ENCODE measurements around the gene IRF2.

The IRF2 gene

GRCh38 chr4:184450743-184451535 lies 23.4 kb downstream of the IRF2 start:
- no peak for DNase-seq (ENCODE audit: low read depth)

DNA sequence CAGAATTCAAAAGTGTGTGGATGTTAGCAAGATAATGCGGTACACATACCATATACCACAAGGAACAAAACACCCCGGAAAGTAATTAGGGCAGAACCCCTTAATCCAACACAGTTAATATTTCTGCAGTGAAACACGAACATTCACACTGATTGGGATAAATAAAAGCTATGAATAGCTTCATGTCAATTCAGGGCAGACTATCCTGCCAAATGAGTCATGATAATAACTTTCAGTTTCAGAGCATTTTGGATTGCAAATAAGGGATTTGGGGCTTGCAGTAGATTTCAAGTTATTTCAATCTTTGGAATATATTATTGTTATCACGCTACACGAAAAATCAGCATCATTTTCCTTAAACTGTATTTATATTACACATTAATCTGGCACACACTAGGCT lies 24.3 kb downstream of the IRF2 start:
- DNase-seq (ENCODE audit: low read depth): no peak

GRCh38 chr4:184448821-184449220 lies 25.5 kb downstream of the IRF2 start:
- DNase-seq (ENCODE audit: low read depth): no peak

DNA sequence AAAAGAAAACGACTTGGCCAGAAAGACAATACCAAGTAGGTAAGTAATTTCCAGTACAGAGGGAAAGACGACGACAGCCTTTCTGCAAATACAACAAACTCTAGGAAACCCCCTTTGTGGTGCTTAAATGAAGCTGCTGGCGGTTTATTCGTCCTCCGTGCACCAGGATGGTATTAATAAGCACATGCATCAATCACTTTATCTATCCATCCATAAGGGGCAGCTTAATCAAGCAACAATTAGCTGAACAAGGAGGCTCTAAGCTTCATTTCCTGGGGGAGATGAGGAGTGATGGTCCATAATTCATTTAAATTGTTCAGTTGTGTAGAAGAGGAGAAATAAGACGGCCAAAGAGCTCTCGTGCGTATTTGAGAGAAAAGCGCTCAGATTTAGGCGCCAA lies 26.2 kb downstream of the IRF2 start:
- no peak for DNase-seq (ENCODE audit: low read depth)

- DNase-seq (ENCODE audit: low read depth): no peak
Measured at GRCh38 chr4:184447664-184448063, 26.7 kb downstream of the IRF2 start.

GRCh38 chr4:184446132-184446658 lies 28.2 kb downstream of the IRF2 start:
- no peak for DNase-seq (ENCODE audit: low read depth)

DNA sequence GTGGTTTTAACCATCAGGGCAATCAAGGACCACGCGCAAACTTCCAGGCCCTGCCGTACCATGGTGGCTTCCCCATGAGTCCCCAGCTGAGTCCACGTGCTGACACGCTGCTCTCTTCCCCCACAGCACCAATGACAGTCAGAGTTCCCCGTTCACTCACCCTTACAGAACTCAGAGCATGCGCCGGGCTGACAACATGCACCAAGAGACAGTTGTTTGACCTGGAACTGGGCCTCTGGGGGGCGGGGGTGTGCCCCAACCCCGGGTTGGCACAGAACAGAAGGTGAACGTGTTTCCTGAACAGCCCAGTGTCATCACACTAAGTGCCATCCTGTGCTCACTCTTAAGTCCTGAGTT lies 29.4 kb downstream of the IRF2 start:
- DNase-seq (ENCODE audit: low read depth): no peak

DNA sequence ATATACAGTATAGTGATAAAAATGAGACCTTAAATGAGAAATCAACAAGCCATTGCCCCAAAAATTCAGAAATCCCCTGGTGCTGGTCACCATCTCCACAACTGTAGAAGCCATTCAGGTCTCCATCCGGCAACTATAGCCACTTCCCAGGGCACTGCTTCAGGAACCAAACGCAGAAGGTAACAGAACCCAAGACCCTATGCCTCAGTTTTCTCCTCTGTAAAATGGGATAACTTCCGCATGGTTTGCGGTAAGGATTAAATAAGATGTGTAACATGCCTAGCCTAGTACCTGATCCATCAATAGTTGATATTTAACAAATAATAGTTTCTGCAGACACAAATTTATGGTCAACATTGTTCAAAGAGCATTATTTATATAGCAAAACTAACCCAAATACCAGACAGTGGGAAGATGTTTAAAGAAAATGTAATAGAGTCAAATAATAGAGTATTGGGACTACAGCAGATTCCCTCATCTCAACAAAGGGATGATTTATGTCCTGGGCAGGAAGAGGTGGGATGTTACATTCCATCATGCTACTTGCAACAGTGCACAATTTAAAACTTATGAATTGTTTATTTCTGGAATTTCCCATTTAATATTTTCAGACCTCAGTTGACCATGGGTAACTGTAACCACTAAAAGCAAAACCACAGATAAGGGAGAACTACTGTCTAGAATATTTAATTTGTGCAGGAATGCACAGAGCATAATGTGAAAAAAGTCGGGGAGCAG lies 30.0 kb downstream of the IRF2 start:
- DNase-seq (ENCODE audit: low read depth): no peak

DNA sequence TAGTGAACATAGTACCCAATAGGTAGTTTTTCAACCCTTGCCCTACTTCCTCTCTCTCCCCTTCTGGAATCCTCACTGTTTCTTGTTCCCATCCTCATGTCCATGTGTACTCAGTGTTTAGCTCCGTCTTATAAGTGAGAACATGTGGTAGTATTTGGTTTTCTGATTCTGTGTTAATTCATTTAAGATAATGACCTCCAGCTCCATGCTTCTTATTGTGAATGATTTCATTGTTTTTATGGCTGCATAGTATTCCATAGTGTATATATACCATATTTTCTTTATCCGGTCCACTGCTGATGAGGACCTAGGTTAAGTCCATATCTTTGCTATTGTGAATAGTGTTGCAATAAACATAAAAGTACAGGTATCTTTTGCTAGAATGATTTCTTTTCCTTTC lies 31.0 kb downstream of the IRF2 start:
- DNase-seq (ENCODE audit: low read depth): no peak

DNA sequence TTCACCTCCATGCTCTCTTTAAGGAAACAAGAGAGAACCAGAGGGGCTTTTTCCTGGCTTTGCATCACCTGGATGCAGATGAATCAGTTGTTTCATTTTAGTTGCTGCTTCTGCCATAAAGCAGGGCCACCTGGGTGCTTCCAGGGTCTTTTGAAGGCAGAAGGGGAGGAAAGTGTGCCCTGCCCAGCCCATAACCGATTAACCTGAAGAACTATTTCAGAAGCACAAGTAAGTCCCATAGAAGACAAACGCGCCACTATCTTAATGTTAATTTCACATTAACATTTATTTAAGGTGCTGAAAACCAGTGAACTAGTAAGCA lies 32.1 kb downstream of the IRF2 start:
- DNase-seq (ENCODE audit: low read depth): no peak

DNA sequence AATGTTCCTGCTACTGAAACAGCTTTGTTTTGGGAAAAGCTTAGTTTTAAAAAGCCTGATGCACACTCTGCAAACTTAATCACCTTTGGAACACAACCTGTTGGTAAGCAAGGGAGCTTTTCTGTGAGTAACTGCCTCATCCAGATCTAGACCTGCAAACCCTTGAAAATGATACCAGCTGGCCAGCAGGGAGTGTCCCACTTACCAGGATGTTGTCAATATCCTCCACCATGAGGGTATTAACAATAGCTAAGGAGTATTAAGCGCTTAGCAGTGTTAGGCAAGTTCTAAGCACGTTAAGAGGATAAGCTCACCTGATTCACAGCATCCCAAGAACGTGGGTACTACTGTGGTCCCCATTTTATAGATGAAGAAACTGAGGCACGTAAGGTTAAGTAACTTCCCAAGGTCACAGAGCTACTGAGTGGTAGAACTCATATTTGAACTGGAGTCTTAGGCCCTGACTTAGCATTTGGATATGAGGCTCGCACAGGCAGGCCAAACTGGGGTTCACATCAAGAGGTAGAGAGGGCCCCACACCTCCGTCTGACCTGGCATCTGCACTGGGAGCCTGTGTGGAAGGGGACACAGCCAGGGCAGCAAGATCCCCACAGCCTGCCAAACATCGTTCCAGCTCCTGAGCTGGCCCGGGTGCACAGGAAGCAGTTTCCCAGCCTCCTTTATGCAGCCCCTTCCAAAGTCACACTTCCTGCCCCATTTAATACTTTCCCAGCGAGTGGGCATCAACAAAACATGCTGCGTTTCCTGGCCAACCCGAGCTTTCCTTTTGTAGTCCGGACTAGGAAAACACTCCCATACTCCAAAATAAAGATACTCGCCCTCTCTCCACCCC lies 32.7 kb downstream of the IRF2 start:
- DNase-seq (ENCODE audit: low read depth): no peak

DNA sequence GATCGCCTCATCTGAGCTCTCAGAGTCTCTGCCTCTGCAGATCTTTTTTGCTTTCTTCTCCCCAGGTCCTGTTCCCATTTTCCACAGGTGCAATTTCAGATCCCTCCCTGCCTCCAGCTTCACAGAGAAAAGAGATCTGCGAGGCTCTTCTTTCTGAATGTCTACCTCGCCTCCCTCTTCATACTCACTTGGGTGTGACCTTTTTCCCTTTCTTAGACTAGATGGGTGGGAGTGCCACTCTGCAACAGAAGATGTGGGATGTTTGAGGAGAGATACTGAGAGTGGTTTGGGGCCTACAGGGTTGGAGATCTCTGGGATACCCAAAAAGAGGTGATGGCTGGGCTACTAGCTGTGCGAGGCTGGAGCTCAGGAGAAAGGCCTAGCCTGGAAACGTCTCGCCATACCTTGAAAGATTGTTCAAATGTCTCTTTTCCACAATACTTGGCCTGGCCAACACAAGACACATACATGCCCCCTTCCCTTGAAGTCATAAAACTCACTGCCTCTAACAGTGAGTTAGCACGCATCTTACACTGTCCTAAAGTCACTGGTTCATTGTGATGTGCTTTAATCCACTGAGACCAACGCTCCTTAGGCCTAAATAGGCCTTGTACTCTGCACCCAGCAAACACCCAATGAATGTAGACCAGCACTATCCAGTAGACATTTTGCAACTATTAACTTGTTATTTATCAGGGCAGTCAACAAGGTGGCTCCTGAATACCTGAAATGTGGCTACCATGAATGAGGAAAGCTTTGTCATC lies 33.6 kb downstream of the IRF2 start:
- no peak for DNase-seq (ENCODE audit: low read depth)

GRCh38 chr4:184439856-184440594 lies 34.3 kb downstream of the IRF2 start:
- DNase-seq (ENCODE audit: low read depth): no peak

GRCh38 chr4:184439386-184439785 lies 35.0 kb downstream of the IRF2 start:
- no peak for DNase-seq (ENCODE audit: low read depth)

- DNase-seq (ENCODE audit: low read depth): no peak
Measured at GRCh38 chr4:184438375-184438774, 36.0 kb downstream of the IRF2 start.

DNA sequence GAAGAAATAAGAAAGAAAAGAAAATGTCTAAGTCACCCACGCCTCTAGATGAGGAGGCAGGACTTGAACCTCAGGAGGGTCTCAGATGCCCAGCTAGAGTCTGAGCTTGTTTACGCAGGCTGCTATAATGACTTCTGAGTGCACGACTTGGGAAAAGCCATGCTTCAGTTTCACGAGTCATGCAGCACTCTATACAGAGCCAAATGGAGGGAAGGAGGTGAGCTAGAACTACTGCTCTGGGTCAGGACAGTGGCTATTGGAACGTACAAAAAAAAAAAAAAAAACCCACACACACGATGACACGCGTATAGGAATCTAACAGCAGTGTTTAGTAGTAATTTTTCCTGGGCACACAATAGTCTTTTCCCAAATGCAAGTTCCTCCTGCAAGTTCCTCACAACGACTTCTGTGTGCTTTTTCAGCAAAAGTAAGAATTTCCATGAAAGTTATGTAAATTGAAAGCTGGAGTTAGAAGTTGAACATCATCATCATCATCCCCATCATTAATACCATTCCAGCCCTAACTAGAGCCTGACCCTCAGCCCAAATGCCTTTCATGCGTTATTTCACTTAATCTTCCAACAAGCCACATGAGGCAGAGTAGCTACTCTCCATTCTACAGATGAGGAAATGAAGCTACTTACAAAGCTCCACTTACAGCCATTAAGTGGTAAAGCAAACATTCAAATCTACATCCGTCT lies 36.6 kb downstream of the IRF2 start:
- DNase-seq (ENCODE audit: low read depth): no peak

GRCh38 chr4:184434501-184435066 lies 39.8 kb downstream of the IRF2 start:
- no peak for DNase-seq (ENCODE audit: low read depth)

DNA sequence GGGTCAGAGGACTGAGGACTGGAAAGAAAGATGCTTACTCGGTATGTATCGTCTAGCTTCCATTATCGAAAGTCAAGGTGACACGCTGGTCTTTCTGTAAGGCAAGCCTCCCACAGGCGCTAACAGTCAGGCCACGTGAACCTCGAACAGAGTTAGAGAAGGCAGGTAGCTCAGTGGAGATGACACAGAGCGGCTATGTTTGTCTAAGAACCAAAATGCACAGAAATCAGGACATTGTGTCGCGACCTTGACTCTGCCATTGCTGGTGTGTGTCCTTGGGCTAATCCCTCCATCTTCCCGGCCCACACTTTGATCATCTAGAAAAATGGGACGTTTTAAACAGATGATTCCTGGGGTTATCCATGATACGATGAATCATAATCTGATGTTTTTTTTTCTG lies 40.3 kb downstream of the IRF2 start:
- DNase-seq (ENCODE audit: low read depth): no peak

- no peak for DNase-seq (ENCODE audit: low read depth)
Measured at GRCh38 chr4:184433258-184433892, 41.0 kb downstream of the IRF2 start.

Measured in activated T-cell treated with anti-CD3 and anti-CD28 coated beads for 1 hour (primary cell).